ENCODE data around the gene DMXL1.
"Not testable (repeated sequence)": the region's sequence is repeated elsewhere in the genome, so short reads cannot be mapped to it uniquely, and the experiment has no call there.

Gene DMXL1

DNA sequence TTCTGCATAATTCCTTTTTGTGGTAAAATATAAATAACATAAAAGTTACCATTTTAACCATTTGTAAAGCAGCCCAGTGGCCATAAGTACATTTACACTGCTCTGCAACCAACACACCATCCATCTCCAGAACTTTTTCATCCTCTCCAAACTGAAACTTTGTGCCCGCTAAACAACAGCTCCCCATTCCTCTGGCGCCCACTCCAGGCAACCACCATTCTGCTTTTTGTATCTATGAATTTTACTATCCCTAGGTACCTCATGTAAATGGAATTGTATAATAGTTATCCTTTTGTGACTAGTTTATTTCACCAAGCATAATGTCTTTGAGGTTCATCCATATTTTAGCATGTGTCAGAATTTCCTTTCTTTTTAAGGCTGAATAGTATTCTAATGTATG, 141.1 kb downstream of the DMXL1 start:
- DNase-seq: no peak

DNA sequence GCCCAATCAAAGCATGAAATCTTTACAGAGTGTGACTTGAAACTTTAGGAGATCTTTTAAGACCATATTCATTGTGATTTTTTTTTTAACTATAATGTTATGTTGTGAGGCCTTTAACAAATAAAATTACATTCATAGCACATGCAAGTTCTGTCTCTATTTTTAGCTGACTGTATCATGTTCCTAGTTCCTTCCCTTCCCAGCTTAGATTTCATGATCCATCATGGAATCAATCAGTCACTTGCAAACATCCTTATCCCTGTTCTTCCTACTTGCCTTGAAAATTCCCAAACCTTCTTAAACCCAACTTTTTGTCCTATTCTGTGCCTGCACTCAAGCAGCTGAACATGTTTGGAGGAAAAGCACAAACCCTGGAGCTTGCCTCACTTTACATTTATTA, 141.8 kb downstream of the DMXL1 start:
- no peak for DNase-seq

DNA sequence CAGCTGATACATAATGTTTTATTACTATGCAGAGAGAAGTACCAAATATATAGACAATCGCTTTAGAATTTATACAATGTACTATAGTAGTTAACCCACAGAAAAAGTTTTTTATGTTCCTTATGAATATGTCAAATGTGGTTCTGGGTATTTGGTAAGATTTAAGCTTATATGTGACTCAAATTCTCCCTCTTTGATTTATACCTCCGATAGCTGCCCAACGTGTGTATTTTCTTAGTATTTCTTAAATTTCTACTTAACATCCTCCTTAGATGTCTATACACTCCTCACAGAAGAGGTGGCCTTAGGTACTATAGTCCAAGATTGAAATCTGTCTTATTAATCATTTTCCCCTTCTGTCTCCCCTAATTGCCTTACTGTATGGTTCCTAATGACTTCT, 146.3 kb downstream of the DMXL1 start:
- DNase-seq: no peak

DNA sequence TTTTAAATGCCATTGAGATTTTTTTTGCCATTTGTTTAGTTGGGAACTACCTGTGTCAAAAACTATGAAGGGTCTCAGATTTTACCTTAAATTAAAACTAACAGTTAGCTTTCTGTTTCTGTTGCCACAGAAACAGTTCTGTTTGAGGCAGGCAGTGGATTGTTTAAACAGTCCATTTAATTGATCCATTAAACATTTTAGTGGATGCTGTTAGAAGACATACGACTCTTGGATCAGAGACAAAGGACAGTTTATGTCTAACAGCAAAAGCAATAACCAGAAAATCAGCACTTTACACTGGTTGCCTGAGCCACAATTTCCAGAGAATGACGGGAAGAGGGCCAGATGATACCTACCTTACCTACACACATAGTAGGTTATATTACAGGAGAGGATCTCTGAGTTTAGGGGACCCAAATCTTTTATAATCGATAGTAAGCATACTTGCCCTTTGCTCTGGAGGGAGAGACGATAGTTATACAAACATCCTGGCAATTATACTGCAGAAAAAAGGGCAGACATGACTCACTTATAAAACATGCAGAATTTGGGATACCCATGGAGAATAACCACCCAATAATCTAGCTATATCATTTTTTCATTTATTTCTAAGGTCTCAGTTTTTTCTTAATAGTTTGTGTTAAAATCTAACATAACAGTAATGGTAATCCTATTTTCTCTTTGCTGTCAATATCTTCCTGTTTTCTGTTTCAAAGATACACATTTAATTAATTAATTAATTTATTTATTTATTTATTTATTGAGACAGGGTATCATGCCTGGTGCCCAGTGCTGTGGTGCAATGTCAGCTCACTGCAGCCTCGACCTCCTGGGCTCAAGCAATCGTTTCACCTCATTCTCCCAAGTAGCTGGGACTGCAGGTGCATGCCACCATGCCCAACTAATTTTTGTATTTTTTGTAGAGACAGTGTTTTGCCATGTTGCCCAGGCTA, 148.2 kb downstream of the DMXL1 start:
- DNase-seq: no peak

DNA sequence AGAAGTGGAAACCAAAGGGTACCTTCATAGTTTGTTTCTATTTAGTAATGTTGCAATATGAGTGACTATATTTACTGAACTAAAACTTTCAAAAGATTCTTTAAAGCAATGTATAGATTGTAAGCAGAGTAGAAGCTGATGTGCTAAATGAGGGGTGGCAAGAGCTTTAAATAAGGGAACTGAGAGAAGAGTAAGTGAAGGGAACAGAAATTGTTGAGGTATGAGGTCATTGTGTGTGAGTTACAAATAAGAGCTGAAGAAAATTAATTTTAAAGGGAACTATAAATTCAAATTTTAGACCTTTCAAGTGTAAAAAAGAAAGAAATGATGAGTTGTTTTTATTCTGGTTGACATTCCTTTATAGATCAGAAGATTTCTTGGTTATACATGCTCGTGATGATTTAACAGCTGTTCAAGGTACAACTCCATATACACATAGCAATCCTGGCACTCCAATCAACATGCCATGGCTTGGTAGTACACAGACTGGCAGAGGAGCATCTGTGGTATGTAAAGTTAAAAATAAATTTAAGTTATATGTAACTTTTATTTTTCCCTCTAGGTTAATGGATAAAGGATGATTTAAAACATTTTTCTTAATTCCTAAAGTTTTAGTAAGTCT, 149.8 kb downstream of the DMXL1 start:
- DNase-seq: no peak

DNA sequence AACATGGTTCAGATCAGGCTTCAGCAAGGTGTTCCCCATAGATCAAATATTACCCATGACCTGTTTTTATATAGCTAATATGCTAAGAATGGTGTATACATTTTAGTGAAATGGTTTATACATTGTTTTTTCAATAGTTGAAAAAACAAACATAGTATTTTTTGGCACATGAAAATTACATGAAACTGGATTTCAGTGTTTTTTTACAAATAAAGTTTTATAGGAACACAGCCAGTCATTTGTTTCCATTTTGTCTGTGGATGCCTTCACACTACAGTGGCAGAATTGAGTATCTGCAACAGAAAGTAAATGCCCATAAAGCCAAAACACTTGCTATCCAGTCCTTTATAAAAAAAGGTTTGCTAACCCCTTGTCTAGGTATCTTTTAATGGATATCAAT, 150.4 kb downstream of the DMXL1 start:
- no peak for DNase-seq

DNA sequence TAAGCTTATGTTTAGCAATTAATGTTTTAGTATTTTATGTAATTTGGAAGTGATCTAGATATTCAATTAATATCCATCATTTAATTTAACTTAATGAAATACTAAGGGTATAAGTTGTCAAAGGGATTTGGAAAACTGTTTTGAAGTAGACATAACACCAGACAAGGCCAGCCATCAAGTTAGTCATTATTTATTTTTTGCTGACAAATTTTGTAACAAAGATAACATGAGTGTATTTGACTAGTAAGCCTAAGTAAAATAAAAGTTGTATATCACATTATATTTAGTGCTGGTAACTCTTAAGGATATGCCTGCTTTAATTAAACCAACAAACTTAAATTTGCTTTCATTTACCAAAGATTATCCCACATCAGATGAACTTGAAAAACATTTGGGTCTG, 159.1 kb downstream of the DMXL1 start:
- no peak for DNase-seq

DNA sequence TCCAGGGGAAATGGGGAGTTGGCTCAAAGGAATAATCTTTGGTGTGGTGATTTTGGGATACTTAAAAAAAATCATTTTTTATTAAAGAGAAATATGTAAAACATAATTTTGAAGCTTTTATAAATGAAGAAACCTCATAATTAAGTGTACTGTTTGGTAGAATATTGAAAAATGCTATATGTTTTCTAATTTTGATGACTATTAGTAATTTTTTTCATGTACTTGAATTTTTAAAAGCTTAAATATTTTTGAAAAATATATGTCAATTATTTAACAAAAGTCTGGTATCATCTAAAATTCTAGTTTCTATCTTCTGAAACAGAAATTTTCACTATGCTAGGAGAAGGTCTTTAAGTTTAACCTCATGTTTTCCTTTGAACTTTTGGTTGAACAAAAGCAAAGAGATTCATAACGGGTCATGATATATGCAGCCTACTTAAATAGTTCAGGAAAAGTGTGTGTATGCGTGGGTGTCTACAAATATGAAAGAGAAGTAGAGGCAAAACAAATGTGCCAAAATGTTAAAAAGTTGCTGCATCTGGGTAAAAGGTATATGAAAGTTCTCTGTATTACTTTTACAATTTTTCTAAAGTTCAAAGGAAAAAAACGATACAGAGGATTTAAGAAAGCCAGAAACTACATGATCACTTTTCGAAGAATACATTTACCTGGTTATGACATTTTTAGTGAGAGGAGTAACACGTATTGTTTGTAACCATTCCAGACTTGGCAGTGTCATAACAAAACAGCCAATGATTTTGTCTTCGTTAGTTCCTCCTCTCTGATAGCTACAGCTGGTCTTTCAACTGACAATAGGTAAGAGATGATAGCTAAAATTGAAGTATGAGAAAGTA, 167.6 kb downstream of the DMXL1 start:
- no peak for DNase-seq

DNA sequence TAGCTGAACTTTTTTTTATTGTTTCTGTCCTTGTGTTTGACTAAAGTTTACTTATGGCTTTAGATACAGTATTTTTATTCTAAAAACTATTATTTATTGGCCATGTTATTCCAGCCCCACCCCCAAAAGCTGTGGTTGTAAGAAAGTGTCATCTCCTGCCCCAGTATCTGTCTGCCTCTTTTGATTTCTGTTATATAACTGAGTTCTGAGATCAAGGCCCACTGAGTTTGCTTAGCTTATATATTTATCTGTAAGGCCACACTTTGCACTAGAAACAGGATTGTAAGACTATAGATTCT, 168.2 kb downstream of the DMXL1 start:
- DNase-seq: no peak

DNA sequence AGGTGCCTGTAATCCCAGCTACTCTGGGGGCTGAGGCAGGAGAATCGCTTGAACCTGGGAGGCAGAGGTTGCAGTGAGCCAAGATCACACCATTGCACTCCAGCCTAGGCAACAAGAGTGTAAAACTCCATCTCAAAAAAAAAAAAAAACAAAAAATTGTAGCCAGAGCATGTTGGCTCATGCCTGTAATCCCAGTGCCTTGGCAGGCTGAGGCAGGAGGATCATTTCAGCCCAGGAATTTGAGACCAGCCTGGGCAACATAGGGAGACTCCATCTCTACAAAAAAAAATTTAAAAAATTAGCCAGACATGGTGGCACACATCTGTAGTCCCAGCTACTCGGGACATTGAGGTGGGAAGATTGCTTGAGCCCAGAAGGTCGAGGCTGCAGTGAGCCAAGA, 168.9 kb downstream of the DMXL1 start:
- not testable (repeated sequence) for DNase-seq

DNA sequence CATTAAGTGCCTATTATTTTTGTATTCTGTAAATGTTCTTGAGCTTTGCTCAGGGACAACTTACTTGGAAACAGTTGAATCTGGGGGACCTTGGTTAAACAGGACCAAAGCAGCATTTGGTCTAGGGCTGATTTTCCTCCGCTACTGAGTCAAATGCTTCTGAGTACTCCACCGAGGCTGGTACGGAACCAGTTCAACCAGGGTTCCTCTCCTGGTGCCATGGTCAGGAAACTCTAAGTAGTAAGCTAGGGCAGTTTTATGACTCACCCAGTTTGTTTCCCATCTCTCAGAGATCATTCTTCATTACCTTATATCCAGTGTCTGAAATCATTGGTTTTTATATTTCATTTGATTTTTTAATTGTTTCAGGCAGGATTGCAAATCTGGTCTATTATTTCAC, 173.0 kb downstream of the DMXL1 start:
- no peak for DNase-seq

DNA sequence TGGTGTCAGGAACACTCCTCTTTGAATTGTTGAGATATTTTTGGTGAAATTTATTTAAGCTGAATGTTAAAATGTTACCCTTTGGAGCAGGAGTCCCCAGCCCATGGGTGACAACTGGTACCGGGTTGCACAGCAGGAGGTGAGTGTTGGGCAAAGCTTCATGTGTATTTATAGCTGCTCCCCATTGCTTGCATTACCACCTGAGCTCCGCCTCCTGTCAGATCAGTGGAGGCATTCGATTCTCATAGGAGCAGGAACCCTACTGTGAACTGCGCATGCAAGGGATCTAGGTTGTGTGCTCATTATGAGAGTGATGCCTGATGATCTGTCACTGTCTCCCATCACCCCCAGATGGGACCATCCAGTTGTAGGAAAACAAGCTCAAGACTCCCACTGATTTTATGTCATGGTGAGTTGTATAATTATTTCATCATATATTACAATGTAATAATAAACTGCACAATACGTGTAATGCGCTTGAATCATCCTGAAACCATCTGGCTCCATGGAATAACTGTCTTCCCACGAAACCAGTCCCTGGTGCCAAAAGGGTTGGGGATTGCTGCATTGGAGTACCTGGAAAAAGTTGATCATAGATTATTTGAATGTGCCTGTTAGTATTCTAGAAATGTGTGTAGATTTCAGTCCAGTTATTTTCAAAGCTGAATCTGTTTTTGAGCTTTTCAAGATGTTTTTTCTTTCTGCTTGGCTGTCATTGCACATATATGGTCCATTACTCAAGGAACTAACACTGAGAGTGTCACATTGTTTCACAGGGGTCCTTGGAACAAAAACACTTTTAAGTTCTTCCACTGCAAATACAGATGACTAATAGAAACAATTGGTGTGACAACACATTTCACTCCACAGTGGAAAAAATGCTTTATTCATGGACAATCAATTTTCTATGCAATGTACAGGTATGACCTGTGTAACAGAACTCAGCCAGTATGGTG, 180.3 kb downstream of the DMXL1 start:
- DNase-seq: no peak

DNA sequence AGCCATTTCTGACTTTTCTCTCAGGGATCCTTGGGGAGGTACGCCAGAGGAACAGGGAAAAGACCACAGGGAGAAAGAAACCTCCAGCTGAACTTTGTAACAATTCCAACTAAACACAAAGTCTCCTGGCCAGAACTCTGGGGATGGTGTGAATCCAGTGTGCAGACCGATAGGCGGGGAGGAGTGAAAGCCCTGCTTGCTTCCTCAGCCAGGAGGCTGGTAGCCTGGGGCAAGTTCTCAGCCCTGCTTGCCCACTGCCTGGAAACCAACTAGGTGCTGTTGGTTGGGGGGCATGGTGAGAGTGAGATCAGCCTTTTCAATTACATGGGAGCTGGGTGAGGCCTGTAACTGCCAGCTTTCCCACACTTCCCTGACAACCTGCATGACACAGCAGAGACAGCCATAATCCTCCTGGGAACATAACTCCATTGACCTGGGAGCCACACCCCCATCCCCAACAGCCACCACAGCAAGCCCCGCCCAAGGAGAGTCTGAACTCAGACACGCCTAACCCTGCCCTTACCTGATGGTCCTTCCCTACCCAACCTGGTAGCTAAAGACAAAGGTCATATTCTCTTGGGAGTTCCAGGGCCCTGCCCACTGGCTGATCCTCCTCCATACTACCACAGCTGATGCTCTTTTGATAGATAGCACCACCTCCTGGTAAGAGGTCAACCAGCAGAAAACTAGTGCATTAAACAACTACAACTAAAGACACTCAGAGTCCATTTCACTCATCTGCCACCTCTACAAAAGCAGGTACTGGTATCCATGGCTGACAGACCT, 184.9 kb downstream of the DMXL1 start:
- peak; percentile 70 for DNase-seq

DNA sequence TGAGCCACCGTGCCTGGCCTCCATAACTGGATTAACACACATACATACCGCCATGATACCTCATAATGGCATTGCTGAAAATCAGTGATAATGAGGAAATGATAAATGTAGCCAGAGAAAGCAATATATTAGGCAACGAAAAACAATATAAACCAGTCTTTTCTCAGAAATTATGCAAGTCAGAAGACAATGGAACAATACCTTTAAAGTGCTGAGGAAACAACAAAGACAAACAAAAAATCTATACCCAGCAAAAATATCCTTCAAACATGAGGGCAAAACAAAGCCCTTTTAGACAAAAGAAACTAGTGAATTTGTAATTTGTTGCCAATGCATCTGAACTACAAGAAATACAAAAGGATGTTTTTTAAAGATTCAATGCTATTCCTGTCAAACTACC, 186.7 kb downstream of the DMXL1 start:
- DNase-seq: no peak

DNA sequence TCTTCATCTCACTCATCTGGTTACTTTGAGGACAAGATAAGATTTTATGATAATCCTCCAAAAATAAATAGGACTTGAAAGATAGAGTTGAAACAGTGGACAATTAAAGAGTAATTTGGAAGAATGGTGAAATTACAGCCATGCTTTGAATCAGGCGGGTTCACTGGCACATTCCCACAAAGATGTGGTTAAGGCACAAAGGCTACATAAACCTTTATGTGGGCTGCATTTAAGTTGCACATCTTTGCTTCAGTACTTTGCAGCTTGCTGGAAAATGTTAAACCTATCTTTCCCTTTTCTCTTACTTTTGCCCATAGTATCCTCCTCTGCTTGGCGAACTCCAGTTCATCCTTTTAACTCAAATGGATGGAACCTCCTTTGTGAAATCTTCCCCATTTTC, 192.8 kb downstream of the DMXL1 start:
- DNase-seq: no peak

DNA sequence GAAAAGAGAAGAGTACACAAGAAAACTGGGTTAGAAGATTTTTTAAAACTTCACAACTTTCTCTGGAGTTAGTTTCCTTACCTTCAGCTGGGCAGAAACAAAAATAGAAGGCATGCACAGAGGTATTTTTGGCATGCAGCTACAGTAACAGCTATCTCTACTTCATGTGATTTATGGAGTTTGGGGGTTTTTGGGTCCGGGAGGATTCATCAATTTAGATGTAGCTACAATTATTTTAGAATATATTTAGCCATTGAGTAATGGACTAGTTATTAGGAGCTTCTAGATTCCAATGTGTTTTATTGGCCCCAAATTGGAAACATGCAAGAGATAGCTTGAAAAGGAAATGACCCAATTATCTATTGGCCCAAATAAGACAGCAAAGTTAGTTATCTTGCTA, 193.3 kb downstream of the DMXL1 start:
- DNase-seq: no peak

DNA sequence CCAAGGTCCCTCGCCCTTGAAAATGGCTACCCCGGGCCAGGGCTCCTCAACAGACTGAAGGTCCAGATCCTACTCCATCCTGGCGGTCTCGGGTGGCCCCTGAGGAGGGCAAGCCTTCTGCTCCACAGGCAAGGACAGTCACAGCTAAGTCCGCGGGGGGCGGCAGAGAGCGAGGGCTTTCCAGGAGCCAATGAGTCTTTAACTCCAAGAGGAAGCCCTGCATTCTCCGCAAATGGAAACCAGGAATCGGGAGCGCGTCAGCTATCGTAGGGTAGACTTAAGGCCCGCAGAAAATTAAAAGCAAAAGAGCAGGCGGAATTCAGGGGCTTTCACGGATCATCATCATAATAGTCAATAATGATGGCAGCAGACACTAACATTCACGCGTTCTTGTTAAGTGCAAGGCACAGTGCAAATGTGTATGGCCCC, 197.1 kb downstream of the DMXL1 start:
- DNase-seq: peak; percentile 96 to 97

DNA sequence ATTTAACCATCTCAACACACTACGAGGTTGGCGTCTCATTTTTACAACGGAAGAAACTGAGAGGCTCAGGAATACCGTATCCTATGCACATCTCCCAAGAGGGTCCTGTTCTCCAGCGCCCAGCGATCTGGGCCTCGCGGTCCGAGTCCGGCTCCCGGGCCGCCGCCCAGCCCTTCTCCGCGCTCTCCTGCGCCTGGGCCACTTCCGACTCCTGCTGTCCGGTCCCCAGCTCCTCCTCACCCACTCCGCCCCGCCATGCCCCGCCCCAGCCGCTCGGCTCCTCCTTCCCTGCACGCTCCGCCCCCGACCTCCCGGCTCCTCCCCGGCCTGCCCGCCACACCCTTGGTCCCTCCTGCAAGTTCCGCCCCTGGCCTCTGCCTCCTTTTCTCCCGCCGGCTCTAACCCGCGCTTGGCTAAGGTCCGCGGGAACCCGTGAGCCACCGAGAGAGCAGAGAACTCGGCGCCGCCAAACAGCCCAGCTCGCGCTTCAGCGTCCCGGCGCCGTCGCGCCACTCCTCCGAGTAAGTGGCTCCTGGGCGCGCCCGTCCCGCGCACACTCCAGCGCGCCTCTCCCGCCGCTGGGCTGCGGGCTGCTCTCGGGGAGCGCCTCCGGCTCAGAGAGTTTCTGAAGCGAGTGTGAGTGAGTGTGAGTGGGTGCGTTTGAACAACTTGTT, 197.6 kb downstream of the DMXL1 start:
- DNase-seq: peak; percentile 84 to 87

DNA sequence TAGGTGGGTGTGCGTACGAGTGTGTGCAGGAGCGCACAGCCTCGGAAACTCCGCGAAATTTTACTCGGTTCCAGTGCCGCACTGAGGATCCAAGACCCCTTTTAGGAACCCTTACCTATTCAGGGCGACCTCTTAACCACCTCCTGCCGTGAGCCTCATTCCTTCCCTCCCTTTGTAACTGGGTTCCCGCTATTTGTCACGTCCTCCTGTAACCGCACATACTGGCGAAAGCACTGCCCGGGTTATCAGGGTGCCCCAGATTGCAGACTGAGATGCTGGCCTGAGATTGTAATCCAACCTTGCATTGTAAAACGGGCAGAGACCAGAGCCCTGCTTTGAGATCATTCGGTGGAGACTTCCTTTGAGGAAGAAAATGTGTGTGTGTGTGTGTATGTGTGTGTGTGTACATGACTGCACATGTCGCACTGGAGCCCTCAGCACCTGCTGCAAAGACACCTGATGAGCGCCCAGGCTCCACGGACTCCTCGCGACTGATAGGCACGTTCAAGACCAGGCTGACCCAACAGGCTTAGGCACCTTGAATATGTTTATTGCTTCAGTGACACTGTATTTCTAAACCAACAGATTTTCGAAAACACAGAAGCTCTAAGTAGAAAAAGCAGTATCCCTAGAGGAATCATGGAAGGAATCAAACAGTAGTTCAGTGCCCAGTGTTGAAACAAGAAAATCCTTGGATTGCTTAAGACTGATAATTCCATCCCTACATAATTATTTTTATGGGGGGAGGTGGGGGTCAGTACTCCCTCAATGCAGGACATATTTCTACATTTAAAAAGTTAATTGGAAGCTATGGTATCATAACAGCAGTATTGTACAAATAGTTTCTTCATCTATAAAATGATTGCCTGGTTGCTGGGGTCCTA, 198.4 kb downstream of the DMXL1 start:
- peak in 1 of 2 experiments; percentile 23 for DNase-seq

DNA sequence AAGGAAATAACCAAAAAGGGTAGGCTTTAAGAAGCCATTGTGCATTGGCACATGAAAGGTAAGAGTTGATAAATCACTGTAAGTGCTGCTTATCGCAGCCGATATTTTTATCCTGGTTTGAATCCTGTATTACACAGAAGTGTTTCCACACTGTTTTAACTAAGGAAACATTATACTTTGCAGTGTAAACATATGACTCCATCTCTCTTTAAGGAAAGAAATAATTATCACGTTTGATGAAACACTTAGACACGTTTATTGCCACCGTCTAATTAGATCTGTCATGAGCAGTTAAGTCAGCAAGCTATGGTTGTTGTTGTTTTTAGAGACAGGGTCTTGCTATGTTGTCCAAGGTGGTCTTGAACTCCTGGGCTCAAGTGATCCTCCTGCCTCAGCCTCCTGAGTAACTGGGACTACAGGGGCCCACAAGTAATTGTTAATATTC, 199.3 kb downstream of the DMXL1 start:
- DNase-seq: no peak
